RCC 7860 (cell line): ENCODE data around the gene TNFAIP2.

Source experiments
- DNase-seq: peaks from one replicate; pipeline ENCODE4 v3.0.0-alpha.2; 2015; ENCODE audit warnings: low spot score
- FAIRE-seq: peaks from 2 replicates; lab custom pipeline; 2012; peaks lifted over from hg19 to GRCh38; lab: Jason Lieb, UNC

TNFAIP2 gene

DNA sequence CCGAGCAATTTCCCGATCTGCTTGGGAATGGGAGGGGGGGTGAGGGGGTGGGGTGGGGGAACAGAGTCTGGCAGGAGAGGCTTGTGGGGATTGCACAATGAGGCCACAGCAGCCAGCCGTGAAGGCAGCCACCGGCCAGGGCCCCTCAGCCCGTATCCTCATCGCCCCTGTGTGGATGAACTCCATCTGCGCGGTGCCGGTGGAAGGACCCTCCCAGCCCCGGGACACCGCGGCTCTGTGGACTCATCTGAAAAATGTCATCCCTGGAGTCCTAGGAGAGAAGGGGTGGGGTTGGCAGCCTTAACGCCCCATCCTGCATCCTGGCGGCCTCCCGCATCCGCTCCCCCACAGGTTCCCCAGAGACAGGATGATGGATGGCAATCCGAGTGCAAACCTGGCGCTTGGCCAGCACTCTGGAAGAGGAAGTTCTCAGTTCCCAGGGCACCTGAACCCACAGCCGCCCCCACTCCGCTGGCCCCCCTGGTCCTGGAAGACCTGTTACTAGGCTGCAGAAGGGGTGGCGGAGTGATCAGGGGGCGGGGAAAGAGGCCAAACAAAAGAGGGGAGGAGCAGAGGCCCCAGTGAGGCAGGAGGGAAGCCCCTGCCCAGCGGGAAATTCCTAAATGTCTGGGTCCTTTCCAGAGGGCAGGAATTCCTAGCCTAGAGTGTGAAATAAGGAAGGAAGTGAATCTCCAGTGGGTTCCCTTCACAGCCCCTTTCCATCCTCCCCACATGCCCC, 1.2 kb upstream of the TNFAIP2 start:
- peak; percentile 83 for FAIRE-seq
- DNase-seq = peak; percentile 89

DNA sequence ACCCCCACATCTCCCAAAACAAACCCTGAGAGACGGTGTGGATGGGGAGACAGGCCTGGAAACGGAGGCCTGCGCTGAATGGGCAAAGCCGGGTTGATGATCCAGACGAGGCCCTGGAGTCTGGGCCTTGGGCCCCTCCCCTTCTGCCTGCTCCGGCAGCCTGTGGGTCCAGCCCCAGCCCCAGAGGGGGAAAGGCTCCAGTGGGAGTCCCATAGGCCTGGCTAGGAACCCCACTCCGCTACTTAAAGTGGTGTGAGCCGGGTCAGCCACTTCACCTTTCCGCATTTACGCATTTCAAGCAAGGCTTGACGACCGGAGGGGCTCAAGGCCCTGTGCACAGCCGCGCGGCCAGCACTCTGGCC, 695 bp upstream of the TNFAIP2 start:
- FAIRE-seq (no peak), DNase-seq (no peak)

DNA sequence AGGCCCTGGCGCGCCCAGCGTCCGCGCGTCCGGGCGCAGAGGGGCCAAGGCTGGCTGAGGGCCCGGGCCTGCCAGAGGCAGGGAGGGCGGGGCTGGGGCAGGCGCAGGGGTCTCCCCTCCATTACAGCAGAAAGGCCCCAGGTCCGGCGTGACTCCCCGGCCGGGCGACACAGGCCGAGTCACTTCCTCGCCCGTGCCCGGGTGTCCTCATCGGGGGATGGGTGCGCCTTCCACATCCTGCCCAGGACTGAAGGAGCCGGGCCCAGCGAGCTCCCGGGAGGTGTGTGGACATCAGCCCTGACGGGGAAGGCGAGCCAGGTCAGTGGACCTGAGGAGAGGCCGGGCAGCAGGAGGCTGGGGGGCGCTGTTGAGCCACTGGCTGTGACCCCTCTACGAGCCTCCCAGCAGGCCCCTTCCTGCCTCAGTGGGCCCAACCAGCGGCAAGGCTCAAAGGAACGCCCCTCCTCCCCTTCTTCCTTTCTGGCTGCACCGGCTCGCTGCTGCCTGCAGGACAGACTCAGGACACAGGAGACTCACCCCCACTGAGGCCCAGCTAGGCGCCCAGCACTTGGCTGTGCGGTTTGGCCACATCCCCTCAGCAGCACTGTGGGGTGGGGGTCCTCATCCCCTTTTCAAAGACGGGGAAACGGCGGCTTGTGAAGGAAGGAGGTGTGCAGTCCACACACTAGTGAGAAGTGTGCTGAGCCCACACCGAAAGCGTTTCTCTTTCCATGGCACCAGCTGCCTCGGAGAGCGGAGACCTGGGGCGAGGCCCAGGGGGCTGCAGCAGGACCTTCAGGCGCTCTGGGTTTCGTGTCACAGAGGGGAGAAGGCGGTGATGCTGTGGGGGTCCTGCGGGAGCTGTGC, 606 bp downstream of the TNFAIP2 start:
- DNase-seq (peak; percentile 26), FAIRE-seq (no peak)

DNA sequence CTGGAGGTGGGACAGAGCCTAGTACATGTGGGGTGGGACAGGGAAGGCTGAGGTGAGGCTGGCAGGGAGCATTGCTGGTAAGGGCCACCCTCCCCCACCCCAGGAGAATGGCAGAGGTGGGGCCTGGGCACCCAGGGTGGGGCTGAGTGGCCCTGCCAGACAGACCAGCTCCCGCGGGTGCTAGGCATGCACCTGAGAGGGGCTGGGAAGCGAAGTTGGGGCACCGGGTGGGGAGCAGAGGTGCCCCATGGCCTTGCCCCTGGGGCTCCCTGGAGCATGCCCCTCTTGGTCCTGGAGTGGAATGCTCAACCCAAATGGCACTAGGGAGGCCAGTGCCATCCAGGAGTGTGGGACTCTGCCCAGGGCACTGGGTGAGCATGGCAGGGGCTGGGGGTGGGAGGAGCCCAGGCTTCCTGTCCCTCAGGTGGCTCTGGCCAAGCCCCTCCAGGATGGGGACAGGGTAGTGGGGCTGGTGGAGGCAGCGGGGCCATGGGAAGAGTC, 1.3 kb downstream of the TNFAIP2 start:
- DNase-seq = no peak
- FAIRE-seq = no peak

DNA sequence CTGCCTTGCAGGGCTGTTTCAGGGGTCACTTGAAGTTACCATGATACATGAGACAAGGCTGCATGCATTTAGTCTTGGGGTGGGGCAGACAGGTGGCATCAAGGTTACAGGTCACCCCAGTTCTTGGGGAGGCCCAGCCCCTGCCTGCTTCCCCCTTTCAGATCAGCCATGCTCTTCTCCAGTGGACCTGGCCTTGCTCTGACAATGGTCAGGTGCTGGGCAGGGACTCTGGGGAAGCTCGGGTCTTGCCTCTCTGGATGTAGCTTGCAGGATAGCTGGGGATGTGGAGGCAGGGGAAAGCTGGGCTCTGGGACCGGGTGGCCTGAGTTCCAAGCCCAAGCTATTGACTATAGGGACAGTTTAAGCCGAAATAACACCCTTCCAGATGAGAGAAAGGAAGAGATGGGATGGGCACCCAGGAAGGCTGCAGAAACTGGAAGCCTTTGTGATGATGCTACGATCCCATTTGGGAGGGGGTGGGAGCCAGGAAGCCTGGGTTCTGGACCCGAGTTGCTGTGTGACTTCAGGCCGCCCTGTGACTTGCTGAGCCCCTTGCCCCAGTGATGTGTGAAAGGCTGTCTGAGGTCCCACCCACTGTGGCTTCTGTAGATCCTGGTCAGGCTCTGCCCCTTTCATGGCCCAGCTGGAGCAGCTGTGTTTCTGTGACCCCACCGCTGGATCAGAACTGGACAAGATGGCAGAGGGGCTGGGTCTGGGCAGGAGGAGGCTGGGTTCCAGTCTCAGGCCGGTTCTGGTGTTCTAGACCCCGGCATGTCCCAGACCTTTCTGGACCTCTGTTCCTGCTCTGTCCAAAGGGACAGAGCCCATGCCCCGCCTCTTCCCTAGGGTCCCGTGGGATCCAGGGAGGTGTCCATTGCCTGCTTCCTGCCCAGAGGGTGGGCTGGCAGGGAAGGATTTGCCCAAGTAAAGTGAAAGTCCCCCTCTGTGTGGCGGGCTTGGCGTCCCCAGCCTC, 2.1 kb downstream of the TNFAIP2 start:
- DNase-seq = no peak
- no peak for FAIRE-seq

DNA sequence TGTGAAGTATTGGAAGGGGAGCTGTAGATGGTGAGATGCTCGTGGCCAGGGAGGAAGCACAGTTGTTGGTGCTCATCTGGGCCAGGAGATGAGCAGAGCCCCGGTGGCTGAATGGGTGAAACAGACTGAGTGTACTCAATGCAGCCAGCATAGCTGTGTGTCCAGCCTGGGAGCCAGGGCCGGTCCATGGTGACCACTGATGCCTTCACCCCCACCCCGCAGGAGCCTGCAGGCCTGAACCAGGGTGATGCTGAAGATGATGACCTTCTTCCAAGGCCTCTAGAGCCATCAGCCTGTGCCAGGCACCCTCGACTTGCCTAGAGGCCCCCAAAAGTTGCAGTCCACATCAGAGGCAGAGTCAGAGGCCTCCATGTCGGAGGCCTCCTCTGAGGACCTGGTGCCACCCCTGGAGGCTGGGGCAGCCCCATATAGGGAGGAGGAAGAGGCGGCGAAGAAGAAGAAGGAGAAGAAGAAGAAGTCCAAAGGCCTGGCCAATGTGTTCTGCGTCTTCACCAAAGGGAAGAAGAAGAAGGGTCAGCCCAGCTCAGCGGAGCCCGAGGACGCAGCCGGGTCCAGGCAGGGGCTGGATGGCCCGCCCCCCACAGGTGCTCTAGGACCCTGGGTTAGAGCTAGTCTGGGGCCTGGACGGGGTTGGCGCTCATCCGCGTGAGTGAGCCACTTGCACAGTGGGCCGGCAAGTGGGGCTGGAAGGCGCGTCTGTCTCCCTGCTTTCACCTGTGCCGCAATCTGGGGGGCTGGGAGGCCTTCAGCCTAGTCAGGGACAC, 3.0 kb downstream of the TNFAIP2 start:
- no peak for DNase-seq
- no peak for FAIRE-seq

DNA sequence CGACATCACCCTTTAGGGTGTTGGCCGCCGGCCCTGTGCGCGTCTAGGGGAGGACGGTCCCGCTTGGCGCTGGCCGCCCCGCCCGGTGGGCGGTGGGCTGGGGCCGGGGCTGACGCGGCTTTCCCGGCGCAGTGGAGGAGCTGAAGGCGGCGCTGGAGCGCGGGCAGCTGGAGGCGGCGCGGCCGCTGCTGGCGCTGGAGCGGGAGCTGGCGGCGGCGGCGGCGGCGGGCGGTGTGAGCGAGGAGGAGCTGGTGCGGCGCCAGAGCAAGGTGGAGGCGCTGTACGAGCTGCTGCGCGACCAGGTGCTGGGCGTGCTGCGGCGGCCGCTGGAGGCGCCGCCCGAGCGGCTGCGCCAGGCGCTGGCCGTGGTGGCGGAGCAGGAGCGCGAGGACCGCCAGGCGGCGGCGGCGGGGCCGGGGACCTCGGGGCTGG, 3.6 kb downstream of the TNFAIP2 start:
- DNase-seq (no peak), FAIRE-seq (no peak)

DNA sequence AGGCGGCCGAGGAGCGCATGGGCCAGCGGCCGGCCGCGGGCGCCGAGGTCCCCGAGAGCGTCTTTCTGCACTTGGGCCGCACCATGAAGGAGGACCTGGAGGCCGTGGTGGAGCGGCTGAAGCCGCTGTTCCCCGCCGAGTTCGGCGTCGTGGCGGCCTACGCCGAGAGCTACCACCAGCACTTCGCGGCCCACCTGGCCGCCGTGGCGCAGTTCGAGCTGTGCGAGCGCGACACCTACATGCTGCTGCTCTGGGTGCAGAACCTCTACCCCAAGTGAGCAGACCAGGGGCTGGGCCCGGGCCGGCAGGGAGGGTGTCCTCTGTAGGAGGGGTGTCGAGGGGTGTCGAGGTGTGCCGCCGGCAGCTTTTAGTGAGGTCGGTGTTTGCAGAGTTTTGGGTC, 4.1 kb downstream of the TNFAIP2 start:
- no peak for DNase-seq
- FAIRE-seq = no peak

DNA sequence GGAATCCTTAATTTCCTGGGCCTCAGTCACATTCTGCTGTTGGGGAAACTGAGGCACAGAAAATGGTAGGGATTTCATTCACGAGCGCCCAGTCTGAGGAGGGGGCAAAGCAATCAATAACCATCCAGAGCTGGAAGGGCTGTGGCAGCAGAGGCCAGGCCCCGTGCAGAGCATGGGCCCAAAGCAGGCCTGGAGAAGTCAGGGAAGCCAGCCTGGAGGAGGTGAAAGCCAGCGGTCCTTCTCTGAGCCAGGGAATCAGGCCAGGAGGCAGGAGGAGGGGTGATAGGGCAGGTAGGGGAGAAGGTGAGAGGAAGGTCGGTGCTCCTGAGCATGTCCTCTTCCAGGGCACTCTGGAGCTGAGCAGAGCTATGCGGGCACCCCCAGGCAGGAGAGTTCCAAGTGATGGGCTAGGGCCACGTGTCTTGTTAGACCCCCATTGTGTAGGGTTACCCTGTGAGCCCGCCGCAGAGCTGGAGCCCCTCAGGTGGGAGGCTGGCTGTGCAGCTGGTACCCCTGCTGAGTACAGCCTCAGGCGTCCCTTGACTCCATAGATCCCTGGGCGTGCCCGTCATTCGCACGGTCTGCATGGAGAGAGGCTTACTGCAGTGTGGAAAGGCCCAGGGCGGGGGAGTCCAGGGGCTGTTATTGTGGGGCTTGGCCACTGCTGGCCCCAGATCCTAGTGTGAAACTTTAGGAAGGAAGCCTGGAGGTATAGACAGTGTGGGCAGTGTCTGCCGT, 4.8 kb downstream of the TNFAIP2 start:
- DNase-seq = no peak
- FAIRE-seq = no peak

DNA sequence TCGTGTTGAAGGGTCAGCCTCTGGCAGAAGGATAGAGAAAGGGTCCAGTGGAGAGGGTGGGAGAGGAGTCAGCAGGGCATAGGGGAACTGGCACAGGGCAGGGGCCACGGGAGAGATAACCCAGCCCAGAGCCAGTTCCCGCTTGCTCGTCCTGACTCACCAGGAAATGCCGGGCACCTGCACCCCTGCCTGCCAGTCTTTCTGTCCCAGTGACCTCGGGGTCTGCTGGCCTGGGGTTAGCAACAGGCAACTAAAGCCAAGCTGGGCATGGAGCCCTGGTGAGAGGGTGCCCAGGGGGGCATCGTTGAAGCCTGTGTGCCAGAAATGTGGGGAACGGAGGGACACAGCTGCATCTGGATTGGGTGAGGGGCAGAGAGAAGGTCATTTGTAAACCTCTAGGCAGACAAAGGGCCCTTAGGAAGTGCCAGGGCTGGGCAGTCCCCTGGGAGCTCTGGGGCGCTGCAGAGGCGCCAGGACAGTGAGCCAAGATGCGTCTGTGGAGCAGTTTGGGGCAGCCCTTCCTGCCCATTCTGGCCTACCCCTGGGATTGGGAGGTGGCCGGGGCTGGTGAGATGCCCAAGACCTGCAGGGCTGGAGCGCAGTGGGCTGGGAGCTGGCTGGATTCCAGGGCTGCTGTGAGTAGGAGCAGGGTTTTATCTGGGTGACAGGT, 5.5 kb downstream of the TNFAIP2 start:
- peak; percentile 26 for DNase-seq
- FAIRE-seq = no peak

DNA sequence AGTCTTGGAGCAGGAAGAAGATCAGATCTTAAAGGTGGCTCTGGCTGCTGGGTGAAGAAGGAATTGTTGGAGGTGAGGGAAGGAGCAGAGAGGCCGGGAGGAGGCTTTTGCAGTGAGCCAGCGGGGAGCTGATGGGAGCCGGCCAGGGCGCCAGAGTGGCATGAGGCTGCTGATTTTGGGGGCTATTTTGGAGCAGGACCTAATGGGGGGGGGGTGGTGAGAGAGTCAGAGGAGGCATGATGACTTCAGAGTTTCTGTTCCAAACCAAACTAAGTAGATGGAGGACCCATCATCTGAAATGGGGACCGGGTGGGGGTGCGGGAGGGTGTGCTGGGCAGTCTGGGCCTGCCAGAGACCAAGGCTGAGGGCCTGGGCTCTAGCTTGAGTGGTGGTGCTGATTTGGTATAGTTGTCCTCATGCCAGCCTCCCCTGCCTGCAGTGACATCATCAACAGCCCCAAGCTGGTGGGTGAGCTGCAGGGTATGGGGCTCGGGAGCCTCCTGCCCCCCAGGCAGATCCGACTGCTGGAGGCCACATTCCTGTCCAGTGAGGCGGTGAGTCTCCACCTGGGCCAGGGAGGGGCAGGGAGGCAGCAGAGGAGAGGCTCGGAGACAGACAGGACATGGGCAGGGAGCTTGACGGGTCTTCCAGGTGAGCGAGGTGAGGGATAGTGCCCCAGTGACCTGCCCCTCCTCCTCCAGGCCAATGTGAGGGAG, 6.2 kb downstream of the TNFAIP2 start:
- FAIRE-seq = no peak

DNA sequence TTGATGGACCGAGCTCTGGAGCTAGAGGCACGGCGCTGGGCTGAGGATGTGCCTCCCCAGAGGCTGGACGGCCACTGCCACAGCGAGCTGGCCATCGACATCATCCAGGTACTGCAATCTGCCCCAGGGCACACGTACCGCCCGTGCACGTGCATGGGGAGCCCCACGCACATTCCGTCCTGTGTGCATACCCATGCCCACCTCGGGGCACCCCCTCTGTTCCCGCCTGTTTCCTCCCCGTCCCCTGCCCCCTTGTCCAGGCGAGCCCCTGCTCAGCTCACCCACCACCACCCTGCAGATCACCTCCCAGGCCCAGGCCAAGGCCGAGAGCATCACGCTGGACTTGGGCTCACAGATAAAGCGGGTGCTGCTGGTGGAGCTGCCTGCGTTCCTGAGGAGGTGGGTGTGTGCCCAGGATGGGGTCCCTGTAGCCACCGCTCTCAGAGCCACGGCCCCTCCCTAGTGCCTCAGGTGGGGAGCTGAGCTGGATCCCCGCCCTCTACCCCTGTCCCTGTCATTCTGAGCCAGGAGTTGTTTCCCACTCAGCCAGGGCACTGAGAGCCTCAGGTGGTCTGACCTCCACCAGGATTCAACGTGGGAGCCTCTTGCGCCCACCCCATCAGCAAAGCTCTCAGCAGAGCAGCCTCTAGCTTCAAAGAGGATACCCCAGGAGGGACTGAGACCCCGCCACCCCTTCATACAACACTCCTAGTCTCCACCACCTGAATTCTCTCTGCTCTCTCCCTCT, 6.9 kb downstream of the TNFAIP2 start:
- FAIRE-seq (no peak), DNase-seq (no peak)

More for the DNA sequence above, 6.2 kb downstream of the TNFAIP2 start:
- DNase-seq = peak; percentile 40

DNA sequence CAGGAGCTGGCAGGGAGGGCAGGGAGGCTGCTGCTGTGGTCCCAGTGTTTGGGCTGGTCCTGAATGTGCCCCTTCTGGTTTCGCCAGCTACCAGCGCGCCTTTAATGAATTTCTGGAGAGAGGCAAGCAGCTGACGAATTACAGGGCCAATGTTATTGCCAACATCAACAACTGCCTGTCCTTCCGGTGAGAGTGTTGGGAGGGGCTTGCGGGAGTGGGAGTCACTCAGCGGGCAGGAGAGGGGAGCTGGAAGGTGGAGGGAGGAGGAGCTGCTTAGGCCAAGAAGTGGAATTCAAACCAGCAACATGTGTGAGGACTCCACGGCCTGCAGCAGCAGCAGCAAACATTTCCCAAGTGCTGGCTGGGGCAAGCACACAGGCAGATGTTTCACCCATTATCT, 7.7 kb downstream of the TNFAIP2 start:
- DNase-seq (no peak), FAIRE-seq (no peak)

DNA sequence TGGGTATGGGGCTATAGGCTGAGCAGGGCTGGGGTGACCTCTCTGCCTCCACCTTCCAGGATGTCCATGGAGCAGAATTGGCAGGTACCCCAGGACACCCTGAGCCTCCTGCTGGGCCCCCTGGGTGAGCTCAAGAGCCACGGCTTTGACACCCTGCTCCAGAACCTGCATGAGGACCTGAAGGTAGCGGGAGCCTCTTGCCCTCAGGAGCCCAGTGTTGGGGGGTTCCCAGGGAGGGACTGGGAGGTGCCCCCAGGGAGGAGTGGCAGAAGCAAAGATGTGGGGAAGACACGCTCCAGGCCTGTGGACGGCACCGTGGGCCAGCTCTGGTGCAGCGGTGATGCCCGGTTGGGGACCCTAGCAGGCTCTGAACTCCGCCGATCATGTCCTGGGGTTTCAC, 8.3 kb downstream of the TNFAIP2 start:
- DNase-seq (no peak), FAIRE-seq (no peak)

DNA sequence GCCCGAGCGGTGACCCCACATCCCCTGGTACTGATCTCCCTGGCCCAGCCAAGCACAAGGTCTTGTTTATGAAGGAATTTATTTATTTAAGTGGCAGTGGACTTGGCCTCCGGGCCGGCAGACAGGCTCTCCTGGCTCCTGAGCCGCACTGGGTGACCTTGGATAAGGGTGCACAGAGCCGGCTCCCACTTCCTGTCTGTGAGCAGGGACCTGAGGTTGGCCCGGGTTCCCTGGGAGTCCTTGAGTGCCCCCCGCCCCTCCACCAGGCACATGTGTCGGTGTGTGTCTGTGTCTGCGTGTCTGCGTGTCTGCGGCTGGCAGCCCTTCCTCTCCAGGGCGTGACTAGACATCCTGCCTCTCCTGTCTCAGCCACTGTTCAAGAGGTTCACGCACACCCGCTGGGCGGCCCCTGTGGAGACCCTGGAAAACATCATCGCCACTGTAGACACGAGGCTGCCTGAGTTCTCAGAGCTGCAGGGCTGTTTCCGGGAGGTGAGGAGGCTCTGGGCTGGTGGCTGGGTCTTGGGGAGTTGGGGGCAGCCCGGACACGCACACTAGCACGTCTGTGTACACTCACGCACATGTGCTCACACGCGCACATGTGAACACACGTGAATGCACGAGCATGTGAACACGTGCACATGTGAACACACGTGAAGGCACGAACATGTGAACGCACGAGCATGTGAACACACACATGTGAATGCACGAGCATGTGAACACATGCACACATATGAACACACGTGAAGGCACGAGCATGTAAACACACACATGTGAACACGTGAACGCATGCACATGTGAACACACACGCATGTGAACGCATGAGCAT, 9.3 kb downstream of the TNFAIP2 start:
- FAIRE-seq = no peak
- no peak for DNase-seq
